DMS114 treated with DMSO at 0.1 percent for 48 hours (cell line): ENCODE results near the gene LRP11.
"Not testable (repeated sequence)": the region's sequence is repeated elsewhere in the genome, so short reads cannot be mapped to it uniquely, and the experiment has no call there.

Source experiments
- DNase-seq: peaks from one replicate; lab custom pipeline; 2025; ENCODE audit not compliant: unreplicated experiment; lab: John Stamatoyannopoulos, UW

Gene LRP11

GRCh38 chr6:149851461-149852110 lies 12.6 kb downstream of the LRP11 start:
- no peak for DNase-seq

- not testable (repeated sequence) for DNase-seq
These were observed 15.8 kb downstream of the LRP11 start for GRCh38 chr6:149848343-149848742.

GRCh38 chr6:149847939-149848267 lies 16.3 kb downstream of the LRP11 start:
- no peak for DNase-seq

GRCh38 chr6:149846321-149846720 lies 17.8 kb downstream of the LRP11 start:
- DNase-seq = no peak

- no peak for DNase-seq
These were observed 18.6 kb downstream of the LRP11 start for GRCh38 chr6:149845549-149845948.

GRCh38 chr6:149844480-149844879 lies 19.7 kb downstream of the LRP11 start:
- no peak for DNase-seq

GRCh38 chr6:149844036-149844435 lies 20.1 kb downstream of the LRP11 start:
- DNase-seq = not testable (repeated sequence)

GRCh38 chr6:149843051-149843633 lies 21.0 kb downstream of the LRP11 start:
- DNase-seq = no peak

GRCh38 chr6:149842331-149842730 lies 21.8 kb downstream of the LRP11 start:
- DNase-seq = no peak

- DNase-seq = no peak
These were observed 23.6 kb downstream of the LRP11 start for GRCh38 chr6:149840345-149841075.

- DNase-seq = peak; percentile 13
These were observed 29.4 kb downstream of the LRP11 start for GRCh38 chr6:149834513-149835481.

GRCh38 chr6:149833651-149834050 lies 30.5 kb downstream of the LRP11 start:
- DNase-seq = no peak

GRCh38 chr6:149831308-149831820 lies 32.8 kb downstream of the LRP11 start:
- DNase-seq = no peak

- DNase-seq = no peak
These were observed 33.3 kb downstream of the LRP11 start for GRCh38 chr6:149830731-149831307.

GRCh38 chr6:149825292-149825691 lies 38.9 kb downstream of the LRP11 start:
- no peak for DNase-seq

GRCh38 chr6:149823013-149823412 lies 41.1 kb downstream of the LRP11 start:
- DNase-seq = no peak

- no peak for DNase-seq
These were observed 42.7 kb downstream of the LRP11 start for GRCh38 chr6:149821492-149821891.

- no peak for DNase-seq
These were observed 43.7 kb downstream of the LRP11 start for GRCh38 chr6:149820506-149820905.

GRCh38 chr6:149815788-149816187 lies 48.4 kb downstream of the LRP11 start:
- DNase-seq = no peak

- no peak for DNase-seq
These were observed 50.8 kb downstream of the LRP11 start for GRCh38 chr6:149813351-149813750.

- no peak for DNase-seq
These were observed 54.4 kb downstream of the LRP11 start for GRCh38 chr6:149809798-149810197.
